ENCODE results near the gene LMO7. TPM values are rescaled to one million over a fixed set of nuclear protein-coding genes. Genes with fewer than 3 reads are reported as not detected.

The LMO7 gene
- total RNA-seq, 1 donor from 2014 or later = 446 TPM

DNA sequence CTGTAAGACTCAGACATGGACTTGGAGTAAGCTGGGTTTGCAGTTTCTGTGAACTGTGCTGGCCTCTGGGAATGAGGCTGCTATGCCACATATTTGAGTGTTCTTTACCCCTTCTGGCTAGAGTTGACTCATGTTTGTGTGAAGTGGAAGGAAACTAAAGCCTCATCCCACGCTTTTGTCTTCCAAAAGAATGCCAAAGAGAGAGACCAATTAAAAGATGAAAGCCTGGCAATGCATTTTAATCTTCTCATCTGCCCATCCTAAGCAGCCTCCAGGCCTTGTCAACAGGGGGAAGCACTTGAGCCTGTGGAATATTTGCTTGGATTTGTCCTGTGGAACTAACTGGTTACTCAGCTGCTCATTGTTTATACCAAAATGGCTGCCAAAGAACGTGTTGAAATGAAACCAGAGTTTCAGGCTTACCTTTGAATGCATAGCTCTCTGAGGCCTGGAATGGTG is 49.1 kb downstream of the LMO7 start:
- no peaks in the 10 kb centered on the region for H3K27me3 ChIP-seq (ENCODE audit: low read depth)
- no peak overlapping the region for H3K27ac ChIP-seq (replicated peaks)
- intact Hi-C loops (cut with micrococcal nuclease) = no loop called here
- no peaks in the 10 kb centered on the region for H3K36me3 ChIP-seq
- no peak for DNase-seq
- H3K4me3 ChIP-seq = no peak overlapping the region
- TF ChIP-seq, protein P1, sequence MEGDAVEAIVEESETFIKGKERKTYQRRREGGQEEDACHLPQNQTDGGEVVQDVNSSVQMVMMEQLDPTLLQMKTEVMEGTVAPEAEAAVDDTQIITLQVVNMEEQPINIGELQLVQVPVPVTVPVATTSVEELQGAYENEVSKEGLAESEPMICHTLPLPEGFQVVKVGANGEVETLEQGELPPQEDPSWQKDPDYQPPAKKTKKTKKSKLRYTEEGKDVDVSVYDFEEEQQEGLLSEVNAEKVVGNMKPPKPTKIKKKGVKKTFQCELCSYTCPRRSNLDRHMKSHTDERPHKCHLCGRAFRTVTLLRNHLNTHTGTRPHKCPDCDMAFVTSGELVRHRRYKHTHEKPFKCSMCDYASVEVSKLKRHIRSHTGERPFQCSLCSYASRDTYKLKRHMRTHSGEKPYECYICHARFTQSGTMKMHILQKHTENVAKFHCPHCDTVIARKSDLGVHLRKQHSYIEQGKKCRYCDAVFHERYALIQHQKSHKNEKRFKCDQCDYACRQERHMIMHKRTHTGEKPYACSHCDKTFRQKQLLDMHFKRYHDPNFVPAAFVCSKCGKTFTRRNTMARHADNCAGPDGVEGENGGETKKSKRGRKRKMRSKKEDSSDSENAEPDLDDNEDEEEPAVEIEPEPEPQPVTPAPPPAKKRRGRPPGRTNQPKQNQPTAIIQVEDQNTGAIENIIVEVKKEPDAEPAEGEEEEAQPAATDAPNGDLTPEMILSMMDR (IDR thresholded peaks at IDR 0.05; ENCODE audit: borderline replicate concordance) = no peak
- no peaks in the 10 kb centered on the region for H3K4me1 ChIP-seq
- no peaks in the 10 kb centered on the region for H3K9me3 ChIP-seq (replicated peaks)

DNA sequence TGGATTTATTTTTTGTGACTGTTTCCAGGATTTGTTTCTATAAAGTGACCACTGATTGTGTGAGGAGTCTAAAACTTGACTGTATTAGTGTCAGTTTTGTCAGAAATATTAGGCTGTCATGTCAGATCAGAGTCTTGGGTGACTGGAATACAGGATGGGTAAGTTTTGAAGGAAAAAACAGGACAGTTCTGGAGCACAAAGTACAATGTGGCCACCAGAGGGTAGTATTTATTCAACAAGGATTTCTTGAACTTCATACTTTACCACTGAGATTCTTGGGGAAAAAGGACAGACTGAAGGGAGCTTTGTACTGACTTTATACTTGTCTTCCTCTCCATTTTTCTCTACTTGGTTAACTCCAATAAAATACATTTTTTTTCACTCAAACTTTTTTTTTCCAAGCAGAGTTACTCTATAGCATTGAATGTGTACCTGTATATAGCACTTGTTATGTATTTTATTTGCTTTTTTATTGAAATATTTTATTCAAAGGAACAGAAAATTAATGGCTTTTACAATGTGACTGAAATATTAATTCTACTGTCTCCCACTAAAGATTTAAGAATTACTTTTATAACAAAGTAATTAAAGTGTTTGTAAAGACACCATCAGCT is 51.1 kb downstream of the LMO7 start:
- intact Hi-C loops (cut with micrococcal nuclease) = no loop called here
- H3K36me3 ChIP-seq = no peaks in the 10 kb centered on the region
- H3K9me3 ChIP-seq (replicated peaks) = no peaks in the 10 kb centered on the region
- H3K4me3 ChIP-seq = no peak overlapping the region
- no peaks in the 10 kb centered on the region for H3K27me3 ChIP-seq (ENCODE audit: low read depth)
- no peak overlapping the region for H3K27ac ChIP-seq (replicated peaks)
- no peaks in the 10 kb centered on the region for H3K4me1 ChIP-seq
- TF ChIP-seq, protein P1 (IDR thresholded peaks at IDR 0.05; ENCODE audit: borderline replicate concordance) = peak; percentile 54
- DNase-seq = no peak

DNA sequence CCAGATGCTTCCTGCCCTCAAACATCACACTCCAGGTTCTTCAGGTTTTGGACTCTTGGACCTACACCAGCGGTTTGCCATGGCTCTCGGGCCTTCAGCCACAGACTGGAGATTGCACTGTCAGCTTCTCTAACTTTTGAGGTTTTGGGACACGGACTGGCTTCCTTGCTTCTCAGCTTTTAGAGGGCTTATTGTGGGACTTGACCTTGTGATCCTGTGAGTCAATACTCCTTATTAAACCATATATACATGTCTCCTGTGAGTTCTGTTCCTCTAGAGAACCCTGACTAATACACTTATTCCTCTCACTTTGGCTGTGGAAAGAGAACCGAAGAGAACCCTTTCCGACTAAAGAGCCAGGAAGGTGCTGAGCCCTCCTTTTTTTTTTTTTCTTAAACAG is 53.6 kb downstream of the LMO7 start:
- no peak for DNase-seq
- Histone ChIP-seq H3K27me3 (ENCODE audit: low read depth) (no peaks in the 10 kb centered on the region), H3K27ac (replicated peaks) (no peak overlapping the region), H3K4me3 (no peak overlapping the region), H3K36me3 (no peaks in the 10 kb centered on the region), H3K9me3 (replicated peaks) (no peaks in the 10 kb centered on the region), H3K4me1 (no peaks in the 10 kb centered on the region)
- intact Hi-C loops (cut with micrococcal nuclease) = loop anchor here (10.0 kb wide), 1 partner anchor 165 kb away; no protein-coding TSS in a partner anchor
- TF ChIP-seq, protein P1 (IDR thresholded peaks at IDR 0.05; ENCODE audit: borderline replicate concordance) = no peak

DNA sequence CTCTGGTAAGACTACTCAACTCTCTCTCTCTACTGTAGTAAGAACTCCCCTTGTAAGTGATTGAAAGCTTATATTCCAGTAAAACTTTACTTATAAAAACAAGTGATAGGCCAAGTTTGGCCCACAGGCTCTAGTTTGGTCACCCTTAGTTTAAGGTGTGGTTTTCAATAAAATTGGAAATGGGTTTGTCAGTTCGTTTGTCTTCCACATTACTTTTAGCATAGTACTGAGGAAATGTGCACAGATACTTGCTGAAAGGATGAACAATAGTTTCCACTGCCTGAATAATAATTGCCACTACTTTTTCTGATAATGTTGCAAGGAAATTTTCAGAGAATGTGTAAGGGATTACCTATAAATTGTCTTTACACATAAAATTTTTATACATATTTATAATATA is 54.5 kb downstream of the LMO7 start:
- no peak for DNase-seq
- H3K36me3 ChIP-seq = no peaks in the 10 kb centered on the region
- no peaks in the 10 kb centered on the region for H3K27me3 ChIP-seq (ENCODE audit: low read depth)
- H3K4me1 ChIP-seq = no peaks in the 10 kb centered on the region
- H3K27ac ChIP-seq (replicated peaks) = no peak overlapping the region
- H3K9me3 ChIP-seq (replicated peaks) = no peaks in the 10 kb centered on the region
- H3K4me3 ChIP-seq = no peak overlapping the region
- intact Hi-C loops (cut with micrococcal nuclease) = loop anchor here (10.0 kb wide), 1 partner anchor 164 kb away; no protein-coding TSS in a partner anchor
- TF ChIP-seq, protein P1 (IDR thresholded peaks at IDR 0.05; ENCODE audit: borderline replicate concordance) = no peak

DNA sequence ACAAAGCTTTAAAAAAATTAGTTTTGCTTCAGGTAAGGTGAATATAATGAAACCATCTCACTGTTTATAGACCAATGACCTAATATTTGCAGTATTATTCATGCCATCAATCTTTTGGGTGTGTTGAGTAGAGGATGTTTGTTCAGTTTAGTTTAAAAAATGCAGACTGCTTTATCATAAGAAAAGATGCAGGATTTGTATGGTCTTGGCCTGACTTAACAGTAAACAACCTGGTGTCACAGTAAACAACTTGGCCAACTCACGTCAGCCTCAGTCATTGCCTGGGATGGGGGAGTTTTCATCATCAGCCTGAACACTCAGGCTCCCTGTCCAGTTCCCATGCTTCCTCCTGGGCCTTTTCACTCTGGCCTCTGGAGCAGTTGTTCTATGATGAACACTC is 55.1 kb downstream of the LMO7 start:
- Histone ChIP-seq H3K9me3 (replicated peaks) (no peaks in the 10 kb centered on the region), H3K27me3 (ENCODE audit: low read depth) (no peaks in the 10 kb centered on the region), H3K4me1 (no peaks in the 10 kb centered on the region), H3K36me3 (no peaks in the 10 kb centered on the region), H3K27ac (replicated peaks) (no peak overlapping the region), H3K4me3 (no peak overlapping the region)
- no peak for DNase-seq
- intact Hi-C loops (cut with micrococcal nuclease) = loop anchor here (10.0 kb wide), 1 partner anchor 164 kb away; no protein-coding TSS in a partner anchor
- TF ChIP-seq, protein P1 (IDR thresholded peaks at IDR 0.05; ENCODE audit: borderline replicate concordance) = no peak

Measured in left ventricle myocardium inferior (tissue), 1 donor.